HEK293 (cell line): ENCODE results near the gene GALNT6.

Experiments
- ZNF121 ChIP-seq: fragments of 450-650 bp; formaldehyde crosslinking; IDR thresholded peaks from 2 replicates; pipeline ENCODE4 v1.5.1; 2016; ENCODE audit warnings: missing biosample characterization, missing genetic modification characterization
- TF ChIP-seq, protein P1 (sequence below): fragments of 450-650 bp; formaldehyde crosslinking; IDR thresholded peaks from 2 replicates; pipeline ENCODE4 v1.5.1; 2016; ENCODE audit warnings: missing biosample characterization, missing genetic modification characterization

DNA sequence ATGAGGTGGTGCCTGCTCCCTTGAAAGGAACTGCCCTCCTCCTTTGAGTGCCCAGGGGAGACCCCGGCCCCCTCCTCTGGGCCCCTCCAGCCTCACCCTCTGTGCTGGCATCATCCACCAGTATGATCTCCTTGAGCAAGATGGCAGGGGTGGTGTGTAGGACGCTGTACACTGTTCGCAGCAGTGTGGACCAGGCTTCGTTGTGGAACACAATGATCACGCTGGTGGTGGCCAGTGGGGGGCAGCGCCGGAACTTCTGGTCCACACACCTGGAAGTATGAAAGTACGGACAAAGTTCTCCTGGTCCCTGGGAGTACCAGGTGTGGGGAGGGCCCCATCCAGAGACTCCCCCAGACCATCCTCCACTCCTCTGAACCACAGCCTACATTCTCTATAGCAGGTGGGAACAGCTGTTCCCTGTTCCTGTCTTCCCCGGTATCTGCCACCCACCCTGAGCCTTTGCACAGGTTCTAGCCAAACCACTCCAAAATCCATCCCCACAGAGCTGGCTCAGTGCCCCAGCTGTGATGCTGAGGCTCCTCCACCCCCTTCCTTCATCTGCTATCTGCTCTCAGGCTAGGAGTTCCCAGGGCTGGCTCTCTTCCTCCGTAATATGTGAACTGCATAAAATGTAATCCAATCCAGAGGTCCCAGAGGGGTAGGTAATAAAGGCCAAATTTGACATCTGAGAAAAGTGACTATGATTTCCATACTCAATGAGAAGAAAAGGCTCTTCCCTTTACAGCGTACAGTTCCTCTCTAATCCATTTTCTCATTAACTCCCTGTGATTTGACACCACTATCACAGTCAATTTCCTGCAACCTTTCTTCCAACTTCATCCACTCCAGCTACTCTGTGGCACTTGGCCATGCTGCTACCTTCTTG is 13.9 kb downstream of the GALNT6 start:
- TF ChIP-seq, protein P1, sequence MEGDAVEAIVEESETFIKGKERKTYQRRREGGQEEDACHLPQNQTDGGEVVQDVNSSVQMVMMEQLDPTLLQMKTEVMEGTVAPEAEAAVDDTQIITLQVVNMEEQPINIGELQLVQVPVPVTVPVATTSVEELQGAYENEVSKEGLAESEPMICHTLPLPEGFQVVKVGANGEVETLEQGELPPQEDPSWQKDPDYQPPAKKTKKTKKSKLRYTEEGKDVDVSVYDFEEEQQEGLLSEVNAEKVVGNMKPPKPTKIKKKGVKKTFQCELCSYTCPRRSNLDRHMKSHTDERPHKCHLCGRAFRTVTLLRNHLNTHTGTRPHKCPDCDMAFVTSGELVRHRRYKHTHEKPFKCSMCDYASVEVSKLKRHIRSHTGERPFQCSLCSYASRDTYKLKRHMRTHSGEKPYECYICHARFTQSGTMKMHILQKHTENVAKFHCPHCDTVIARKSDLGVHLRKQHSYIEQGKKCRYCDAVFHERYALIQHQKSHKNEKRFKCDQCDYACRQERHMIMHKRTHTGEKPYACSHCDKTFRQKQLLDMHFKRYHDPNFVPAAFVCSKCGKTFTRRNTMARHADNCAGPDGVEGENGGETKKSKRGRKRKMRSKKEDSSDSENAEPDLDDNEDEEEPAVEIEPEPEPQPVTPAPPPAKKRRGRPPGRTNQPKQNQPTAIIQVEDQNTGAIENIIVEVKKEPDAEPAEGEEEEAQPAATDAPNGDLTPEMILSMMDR (tag by site-specific recombination), result no peak
- TF ChIP-seq ZNF121, result no peak
